NCI-H2081 (cell line): Measurements from ENCODE around the gene ARHGEF7.
A peak's percentile ranks its signal among the peaks of the same experiment; 100 is the strongest.

Experiments
- DNase-seq, 2 experiments: peaks; one replicate each; lab custom pipeline; 2025; lab: John Stamatoyannopoulos, UW

Gene ARHGEF7

GRCh38 chr13:111139452-111139851 lies 24.3 kb downstream of the ARHGEF7 start:
- DNase-seq: no peak

GRCh38 chr13:111139873-111140561 lies 24.9 kb downstream of the ARHGEF7 start:
- peak; percentile 9 to 33 for DNase-seq

DNA sequence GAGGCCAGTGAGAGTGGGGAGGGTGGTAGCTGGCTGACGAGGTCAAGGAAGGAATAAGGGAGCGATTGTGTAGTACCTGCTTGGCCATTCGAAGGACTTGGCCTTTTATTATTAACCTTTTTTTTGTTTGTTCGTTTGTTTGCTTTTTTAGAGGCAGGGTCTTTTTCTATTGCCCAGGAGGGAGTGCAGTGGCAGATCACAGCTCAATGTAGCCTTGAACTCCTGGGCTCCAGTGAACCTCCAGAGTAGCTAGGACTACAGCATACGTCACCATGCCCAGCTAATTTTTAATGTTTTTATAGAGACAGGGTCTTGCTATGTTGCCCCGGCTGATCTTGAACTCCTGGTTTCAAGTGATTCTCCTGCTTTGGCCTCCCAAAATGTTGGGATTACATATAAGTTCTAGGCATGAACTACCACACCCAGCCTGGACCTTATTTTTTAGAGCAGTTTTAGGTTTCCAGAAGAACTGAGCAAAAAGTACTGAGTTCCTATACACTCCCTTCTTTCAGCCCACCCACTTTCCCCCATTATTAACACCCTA lies 25.5 kb downstream of the ARHGEF7 start:
- no peak for DNase-seq

DNA sequence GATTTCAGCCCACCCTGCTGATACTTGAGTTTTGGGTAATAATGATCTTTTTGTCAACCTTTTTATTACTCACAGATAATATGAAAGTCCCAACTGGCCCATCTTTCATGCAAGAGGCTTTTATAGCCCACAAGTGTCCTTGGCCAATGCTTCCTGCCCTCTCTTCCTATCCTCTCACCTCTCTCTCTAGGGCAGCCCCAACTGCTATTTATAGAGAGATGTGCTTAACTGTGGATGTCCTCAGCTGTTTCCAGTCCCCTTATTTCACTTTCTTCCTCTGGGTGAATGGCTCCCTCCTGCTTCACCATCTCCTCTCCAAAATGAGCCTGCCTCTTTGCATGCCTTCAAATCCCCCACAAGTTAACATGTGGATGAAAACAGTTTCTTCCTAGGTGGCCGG lies 27.4 kb downstream of the ARHGEF7 start:
- DNase-seq: no peak

DNA sequence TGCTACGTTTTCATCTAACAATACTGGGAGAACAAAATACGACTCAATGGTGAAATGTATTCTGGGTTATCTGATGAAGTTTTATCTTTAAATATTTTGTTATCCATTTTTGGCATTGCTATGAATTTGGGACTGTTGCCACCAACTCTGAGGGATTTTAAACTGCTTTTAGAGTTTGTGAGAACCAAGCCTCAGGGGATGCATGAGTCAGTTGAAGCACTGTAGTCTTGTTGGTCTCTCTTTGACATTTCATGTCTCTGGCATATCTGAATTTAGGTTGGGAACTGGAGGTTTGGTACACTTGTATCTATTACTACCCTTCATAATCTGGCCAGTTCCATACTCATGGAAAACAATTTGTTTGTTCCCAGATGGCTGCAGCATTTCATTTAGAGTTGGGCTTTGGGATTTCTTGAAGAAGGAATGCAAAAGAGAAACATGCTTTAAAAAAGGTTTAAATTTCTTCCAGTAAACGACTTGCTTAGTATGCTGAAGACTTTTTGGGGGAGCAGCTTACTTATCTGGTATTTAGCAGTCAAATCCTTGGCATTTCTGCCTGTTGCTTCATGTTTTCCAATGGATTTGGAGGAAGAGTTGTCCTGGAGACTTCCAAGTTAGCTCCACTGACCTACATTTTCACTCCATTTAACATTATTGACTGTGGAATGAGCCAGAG lies 28.9 kb downstream of the ARHGEF7 start:
- DNase-seq: no peak

GRCh38 chr13:111145071-111145470 lies 30.0 kb downstream of the ARHGEF7 start:
- DNase-seq: no peak

DNA sequence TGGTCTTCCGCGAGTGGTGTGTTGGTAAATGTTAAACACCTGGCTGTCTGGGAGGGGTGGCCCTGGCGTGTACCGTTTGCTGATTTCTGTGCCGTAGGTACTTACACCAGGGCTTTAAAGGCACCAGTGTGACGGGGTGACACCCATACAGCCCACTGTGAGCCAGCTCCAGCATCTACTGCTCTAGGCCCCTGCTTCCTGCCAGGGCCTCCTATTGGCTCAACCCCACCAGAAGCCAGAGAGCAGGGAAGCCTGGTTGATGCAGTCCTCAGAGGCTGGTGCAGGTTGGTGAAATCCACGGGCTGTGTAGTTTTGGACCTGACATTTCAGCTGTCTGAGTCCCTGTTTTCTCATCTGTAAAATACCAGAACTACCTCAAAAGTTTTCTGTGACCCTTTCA lies 30.4 kb downstream of the ARHGEF7 start:
- DNase-seq: no peak

DNA sequence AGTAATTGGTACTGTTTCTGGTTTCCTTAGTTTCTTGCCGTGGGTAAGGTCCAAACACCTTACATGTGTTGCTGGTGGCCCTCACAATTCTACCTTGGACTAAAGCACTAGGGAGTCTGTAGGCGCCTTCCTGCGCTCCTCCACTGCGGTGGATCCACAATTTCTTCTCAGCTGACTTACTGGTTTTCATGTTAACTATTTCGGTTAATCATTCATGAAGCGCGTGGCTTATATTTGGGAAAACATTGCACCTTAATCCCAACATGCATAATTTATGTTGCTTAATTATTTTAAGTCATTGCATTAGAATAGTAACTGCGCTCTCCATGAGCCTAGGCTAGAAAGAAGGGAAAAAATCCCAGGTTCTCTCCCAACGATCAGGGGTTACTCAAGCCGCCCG lies 37.7 kb downstream of the ARHGEF7 start:
- peak in 1 of 2 experiments; percentile 16 for DNase-seq

DNA sequence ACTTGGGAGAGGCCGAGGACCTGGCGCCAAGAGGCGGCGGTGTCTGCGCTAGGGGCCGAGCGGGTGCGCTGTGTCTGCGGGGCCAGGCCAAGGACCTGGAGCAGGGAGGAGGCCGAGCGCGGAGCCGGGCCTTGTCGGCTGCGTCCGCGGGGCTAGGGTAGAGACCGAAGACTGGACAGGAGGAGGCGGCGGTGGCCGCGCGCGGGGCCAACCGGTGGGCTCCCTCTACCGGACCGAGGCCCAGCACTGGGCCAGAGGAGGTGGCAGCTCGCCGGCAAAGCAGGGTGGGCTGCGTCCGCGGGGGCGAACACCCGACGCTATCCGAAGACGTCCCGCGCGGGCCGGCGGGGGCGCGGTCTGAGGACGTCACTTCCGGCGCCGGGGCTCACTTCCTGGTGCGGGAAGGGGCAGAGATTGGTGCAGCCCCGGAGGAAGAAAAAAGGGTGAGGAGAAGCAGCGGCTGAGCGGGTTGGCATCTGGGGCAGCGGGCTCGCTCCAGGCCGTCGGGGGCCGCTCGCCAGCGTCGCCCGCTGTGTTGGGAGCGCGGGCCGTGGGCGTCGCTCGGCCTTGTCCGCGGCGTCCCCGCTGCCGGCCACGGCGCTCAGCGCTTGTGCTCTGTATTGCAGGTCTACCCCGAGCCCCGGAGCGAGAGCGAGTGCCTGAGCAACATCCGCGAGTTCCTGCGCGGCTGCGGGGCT lies 38.3 kb downstream of the ARHGEF7 start:
- peak; percentile 87 to 90 for DNase-seq

DNA sequence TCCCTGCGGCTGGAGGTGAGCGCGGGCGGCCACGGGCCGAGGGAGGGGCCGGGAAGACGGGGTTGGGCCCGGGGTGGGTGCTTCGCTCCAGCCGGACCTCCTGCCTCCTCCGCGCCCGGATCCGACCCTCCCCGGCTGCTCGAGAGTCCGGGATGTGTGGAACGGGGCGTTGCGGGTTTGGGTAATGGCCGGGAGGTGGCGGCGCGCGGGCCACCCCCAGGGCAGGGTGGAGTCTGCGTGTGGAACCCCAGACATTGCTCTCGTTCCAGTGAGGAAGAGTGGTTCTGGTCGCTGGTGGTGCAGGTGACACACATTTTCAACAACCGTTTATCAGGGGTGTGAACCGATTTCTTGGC lies 38.8 kb downstream of the ARHGEF7 start:
- DNase-seq: peak in 1 of 2 experiments; percentile 52

GRCh38 chr13:111156421-111156820 lies 41.3 kb downstream of the ARHGEF7 start:
- DNase-seq: no peak

- no peak for DNase-seq
These were observed 43.2 kb downstream of the ARHGEF7 start for GRCh38 chr13:111158136-111158805.

- DNase-seq: no peak
These were observed 44.5 kb downstream of the ARHGEF7 start for GRCh38 chr13:111159362-111160320.

DNA sequence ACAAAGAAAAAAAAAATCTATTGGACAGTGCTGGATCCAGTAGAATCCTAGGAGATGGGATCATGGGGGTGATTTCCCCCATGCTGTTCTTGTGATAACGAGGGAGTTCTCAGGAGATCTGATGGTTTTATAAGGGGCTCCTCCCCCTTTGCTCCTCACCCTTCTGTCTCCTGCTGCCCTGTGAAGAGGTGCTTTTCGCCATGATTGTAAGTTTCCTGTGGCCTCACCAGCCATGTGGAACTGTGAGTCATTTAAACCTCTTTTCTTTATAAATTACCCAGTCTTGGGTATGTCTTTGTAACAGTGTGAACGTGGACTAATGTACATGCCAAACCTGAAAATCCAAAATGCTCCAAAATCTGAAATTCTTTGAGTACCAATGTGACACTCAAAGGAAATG lies 45.5 kb downstream of the ARHGEF7 start:
- no peak for DNase-seq

DNA sequence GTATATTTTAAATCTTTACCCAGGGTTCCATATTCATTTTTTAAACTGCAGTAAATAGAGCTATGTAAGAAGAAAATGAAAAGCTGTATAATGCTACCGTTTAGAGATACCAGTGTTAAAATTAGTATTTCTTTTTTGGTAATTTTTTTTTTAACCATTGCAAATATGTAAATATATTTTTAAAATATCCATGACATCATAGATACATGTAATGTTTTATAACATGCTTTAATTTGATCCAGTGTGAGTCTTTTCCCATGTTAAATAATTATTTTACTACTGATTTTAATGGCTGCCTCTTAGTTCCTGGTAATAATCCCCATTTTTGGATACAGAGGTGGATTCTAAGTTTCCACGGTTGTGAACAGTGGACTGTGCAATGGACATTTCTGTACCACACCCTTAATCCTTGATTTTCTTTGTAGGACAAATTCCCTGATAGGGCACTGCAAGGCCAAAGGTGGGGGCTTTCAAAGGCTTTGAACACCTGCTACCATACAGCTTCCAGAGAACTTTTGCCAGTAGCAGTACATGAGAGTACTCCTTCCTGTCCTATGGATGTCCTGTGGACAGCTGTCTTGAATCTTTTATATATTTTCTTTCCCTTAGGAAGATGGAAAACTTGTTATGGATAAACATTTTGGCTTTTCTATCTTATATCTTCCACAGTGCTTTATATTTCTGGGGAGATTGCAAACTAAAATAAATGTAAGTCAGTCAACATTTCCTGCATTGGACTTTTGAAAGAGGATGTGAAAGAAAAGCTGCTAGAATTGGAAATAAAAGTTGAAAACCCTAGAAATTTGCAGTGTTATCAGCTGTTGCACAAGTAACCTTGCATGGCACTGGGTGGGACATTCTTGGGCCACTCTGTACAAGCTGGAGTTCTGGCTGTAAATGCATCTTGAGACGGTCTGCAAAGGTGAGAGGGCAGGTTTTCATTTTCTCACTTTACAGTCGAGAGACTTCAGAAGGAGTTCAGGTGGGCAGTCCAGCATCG lies 46.8 kb downstream of the ARHGEF7 start:
- DNase-seq: no peak

GRCh38 chr13:111165241-111166010 lies 50.3 kb downstream of the ARHGEF7 start:
- no peak for DNase-seq

DNA sequence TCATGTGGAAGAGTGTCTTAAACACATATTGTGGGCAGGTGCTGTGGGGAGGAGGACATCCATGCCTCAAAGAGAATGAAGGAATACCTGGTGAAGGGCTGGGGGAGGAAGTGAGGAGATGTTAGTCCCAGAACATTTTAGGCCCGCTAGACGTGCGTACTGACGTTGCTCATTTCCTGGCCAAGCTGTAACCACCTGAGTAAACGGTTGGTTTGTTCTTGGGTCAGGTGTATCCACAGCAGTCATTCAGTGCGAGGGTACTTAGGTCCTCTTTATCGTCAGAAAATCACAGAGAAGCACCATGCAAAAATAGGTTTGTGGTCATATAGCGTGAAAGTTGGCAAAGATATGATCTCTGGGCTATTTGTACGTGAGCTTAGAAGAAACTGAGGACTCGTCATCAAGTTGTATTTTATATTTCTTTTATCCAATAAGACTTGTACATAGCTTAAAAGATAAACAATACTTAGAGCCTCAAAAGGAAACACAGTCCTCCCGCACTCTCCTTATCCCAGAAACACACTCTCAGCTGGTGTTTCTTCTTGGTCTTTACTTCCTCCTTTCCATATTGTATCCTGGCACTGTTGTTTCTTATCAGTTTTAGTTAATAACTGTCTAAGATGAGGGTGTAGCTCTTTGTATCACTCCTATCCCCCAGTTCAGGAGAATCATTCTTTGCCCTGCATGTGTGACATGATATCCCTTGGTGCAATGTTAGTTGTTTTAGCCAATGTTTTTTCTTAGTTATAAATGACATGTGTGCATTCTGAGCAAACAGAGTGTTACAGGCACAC lies 52.0 kb downstream of the ARHGEF7 start:
- DNase-seq: peak in 1 of 2 experiments; percentile 30

DNA sequence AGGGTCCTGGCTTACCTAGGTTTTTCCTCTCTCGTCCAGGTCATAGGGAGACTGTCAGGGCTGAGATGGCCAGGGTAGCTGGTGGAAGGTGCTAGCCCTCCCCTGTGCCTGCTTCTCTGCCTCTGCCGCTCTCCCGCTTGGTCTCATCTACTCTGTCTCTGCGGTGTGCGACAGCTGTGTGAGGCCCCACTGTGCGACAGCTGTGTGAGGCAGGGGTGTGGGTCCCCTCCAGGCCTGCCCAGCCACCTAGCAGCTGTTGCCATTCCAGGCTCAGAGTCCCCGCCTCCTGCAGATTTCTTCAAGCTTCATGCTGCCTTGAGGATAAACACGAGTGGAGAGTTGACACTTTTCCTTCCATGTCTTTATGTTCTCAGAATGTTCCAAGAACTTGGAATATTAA lies 53.0 kb downstream of the ARHGEF7 start:
- DNase-seq: no peak
